GM10266 (cell line): ENCODE measurements around the gene SPATA13.
"Not testable (repeated sequence)": the region's sequence is repeated elsewhere in the genome, so short reads cannot be mapped to it uniquely, and the experiment has no call there.

Experiments
- DNase-seq: peaks from one replicate; pipeline ENCODE4 v3.0.0; 2012; ENCODE audit errors: extremely low spot score
- TF ChIP-seq, protein P1 (sequence below): IDR thresholded peaks from 2 replicates; pipeline ENCODE4 v1.5.1; 2012; ENCODE audit warnings: mild to moderate bottlenecking, low read depth; ENCODE audit not compliant: control insufficient read depth, insufficient read depth; ENCODE audit errors: missing control alignments

The SPATA13 gene

GRCh38 chr13:24301434-24301833 lies 140.9 kb downstream of the SPATA13 start:
- TF ChIP-seq, protein P1, sequence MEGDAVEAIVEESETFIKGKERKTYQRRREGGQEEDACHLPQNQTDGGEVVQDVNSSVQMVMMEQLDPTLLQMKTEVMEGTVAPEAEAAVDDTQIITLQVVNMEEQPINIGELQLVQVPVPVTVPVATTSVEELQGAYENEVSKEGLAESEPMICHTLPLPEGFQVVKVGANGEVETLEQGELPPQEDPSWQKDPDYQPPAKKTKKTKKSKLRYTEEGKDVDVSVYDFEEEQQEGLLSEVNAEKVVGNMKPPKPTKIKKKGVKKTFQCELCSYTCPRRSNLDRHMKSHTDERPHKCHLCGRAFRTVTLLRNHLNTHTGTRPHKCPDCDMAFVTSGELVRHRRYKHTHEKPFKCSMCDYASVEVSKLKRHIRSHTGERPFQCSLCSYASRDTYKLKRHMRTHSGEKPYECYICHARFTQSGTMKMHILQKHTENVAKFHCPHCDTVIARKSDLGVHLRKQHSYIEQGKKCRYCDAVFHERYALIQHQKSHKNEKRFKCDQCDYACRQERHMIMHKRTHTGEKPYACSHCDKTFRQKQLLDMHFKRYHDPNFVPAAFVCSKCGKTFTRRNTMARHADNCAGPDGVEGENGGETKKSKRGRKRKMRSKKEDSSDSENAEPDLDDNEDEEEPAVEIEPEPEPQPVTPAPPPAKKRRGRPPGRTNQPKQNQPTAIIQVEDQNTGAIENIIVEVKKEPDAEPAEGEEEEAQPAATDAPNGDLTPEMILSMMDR = no peak
- DNase-seq = no peak

- DNase-seq = no peak
- TF ChIP-seq, protein P1 = no peak
These were observed 141.4 kb downstream of the SPATA13 start for GRCh38 chr13:24301911-24302310.

- DNase-seq = no peak
- TF ChIP-seq, protein P1 = no peak
These were observed 144.1 kb downstream of the SPATA13 start for GRCh38 chr13:24304620-24305019.

GRCh38 chr13:24306632-24307031 lies 146.1 kb downstream of the SPATA13 start:
- no peak for DNase-seq

DNA sequence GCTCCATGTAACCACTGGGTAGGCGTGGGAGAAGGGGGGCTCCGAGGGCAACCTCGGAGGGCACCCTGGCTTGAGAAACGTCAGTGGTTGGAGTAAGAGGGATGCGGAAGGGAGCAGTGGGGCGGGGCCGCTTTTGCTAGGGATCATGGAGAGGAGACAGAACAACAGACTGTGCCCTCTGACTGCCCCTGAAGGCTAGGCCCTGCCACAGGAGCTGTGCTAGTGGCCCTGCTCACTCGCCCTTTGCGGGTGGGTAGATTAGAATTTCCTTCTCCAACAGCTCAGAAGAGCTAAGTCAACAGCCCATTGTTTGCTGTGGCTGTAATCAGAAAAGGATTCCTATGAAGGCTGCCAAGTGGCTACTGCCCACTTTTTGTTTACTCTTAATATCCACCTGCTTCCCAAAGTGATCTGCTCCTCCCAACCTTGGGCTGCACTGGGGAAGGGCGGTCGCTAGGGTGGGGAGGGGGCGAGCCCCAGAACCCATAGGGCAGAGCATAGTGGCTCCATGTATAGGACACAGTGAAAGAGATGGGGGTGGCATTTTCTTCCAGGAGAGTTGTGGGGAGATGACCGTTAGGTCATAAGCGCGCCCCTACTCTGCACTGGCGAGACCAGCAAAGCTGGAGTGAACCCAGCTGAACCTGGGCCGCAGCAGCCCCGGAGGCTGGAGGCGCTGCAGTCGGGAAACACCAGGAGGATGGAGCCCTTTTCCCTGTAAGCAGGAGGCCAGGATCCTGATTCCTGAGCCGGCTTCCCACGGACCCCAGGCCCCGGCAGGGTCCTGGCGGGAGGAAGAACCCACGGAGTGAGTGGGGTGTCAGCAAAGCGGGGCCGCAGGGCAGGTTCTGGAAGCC lies 146.9 kb downstream of the SPATA13 start:
- TF ChIP-seq, protein P1 = no peak
- DNase-seq = no peak

More at GRCh38 chr13:24306632-24307031, 146.1 kb downstream of the SPATA13 start:
- TF ChIP-seq, protein P1 = no peak

GRCh38 chr13:24308068-24308445 lies 147.5 kb downstream of the SPATA13 start:
- DNase-seq = no peak
- TF ChIP-seq, protein P1 = no peak

GRCh38 chr13:24308488-24309020 lies 148.0 kb downstream of the SPATA13 start:
- no peak for DNase-seq
- TF ChIP-seq, protein P1 = no peak

- not testable (repeated sequence) for DNase-seq
These were observed 148.8 kb downstream of the SPATA13 start, which contains the start of gene C1QTNF9 for GRCh38 chr13:24309300-24309699. C1QTNF9 (plus strand) TSS chr13:24309580; CDS start chr13:24316004, 6,424 bp downstream.
